Measurements from ENCODE around the gene ADCY3. TPM values are rescaled to one million over a fixed set of nuclear protein-coding genes. Genes with fewer than 3 reads are reported as not detected.
"Not testable (repeated sequence)": the region's sequence is repeated elsewhere in the genome, so short reads cannot be mapped to it uniquely, and the experiment has no call there.

The ADCY3 gene
- total RNA-seq, 1 experiment from 2014 or later = 39.5 TPM

GRCh38 chr2:24800487-24800886 is 119.5 kb downstream of the ADCY3 start:
- H3K9ac ChIP-seq (ENCODE audit: extremely low read depth, insufficient read length, low read length); H3K4me2 ChIP-seq (ENCODE audit: insufficient read depth, insufficient read length, low read length); H3K27me3 ChIP-seq (ENCODE audit: insufficient read depth, low read length); H4K91ac ChIP-seq (ENCODE audit: insufficient read length, low read depth, low read length); H2BK12ac ChIP-seq (ENCODE audit: insufficient read length, low read depth, low read length); H3K27me3 Mint-ChIP-seq (ENCODE audit: low read depth); H3K4me1 Mint-ChIP-seq; H3K27ac Mint-ChIP-seq; H3K4ac ChIP-seq (ENCODE audit: low read depth, low read length); H3K23me2 ChIP-seq (ENCODE audit: insufficient read length, low read depth, low read length, poor library complexity, severe bottlenecking); H2BK20ac ChIP-seq (ENCODE audit: low read depth, low read length, poor library complexity, severe bottlenecking); H4K8ac ChIP-seq (replicated peaks; ENCODE audit: insufficient read length, low read depth, low read length); H2BK15ac ChIP-seq (ENCODE audit: low read depth, low read length); H4K5ac ChIP-seq (ENCODE audit: insufficient read length, low read depth, low read length); H3K56ac ChIP-seq (ENCODE audit: insufficient read length, low read depth, low read length); H3K79me1 ChIP-seq (ENCODE audit: insufficient read depth, low read depth, low read length, poor library complexity, severe bottlenecking); H4K20me1 ChIP-seq (ENCODE audit: control insufficient read depth, insufficient read depth, insufficient read length); H3K9me3 ChIP-seq (ENCODE audit: control insufficient read depth, low read depth, low read length); H2AFZ ChIP-seq (ENCODE audit: low read length); DNase-seq; H2AK5ac ChIP-seq (ENCODE audit: insufficient read length, low read length); H3K4me3 Mint-ChIP-seq; H2BK120ac ChIP-seq (ENCODE audit: low read depth, low read length, poor library complexity, severe bottlenecking); H3K4me1 ChIP-seq (ENCODE audit: insufficient read depth, low read length); H3T11ph ChIP-seq (ENCODE audit: low read length); H3K27ac ChIP-seq (ENCODE audit: insufficient read length, low read depth, low read length); H2BK5ac ChIP-seq (ENCODE audit: insufficient read length, low read length); H3K23ac ChIP-seq (ENCODE audit: insufficient read length, low read depth, low read length); H3K18ac ChIP-seq (ENCODE audit: insufficient read length, low read depth, low read length); H3K14ac ChIP-seq (ENCODE audit: insufficient read depth, low read length): not testable (repeated sequence)
- H3K79me2 ChIP-seq (ENCODE audit: insufficient read depth, low read length) = peaks cover 25% of the 10 kb centered on the region; the same call in 1 of the 2 replicates
- WGBS (ENCODE audit: extremely low coverage, insufficient read length, low lambda C conversion rate) = no CpG with 5 or more reads among the region's 5 CpGs
- peaks cover 83 to 93% (median 87%) of the 10 kb centered on the region in 3 experiments for H3K36me3 Mint-ChIP-seq (ENCODE audit: insufficient read depth in 1 of 3, low read depth in 3 of 3)
- peaks cover 33 to 42% of the 10 kb centered on the region in 2 experiments for H3K9me3 Mint-ChIP-seq

All from H9 (cell line).